Stimulated activated CD4-positive, alpha-beta T cell treated with anti-CD3 and anti-CD28 coated beads, Interleukin-4, amount 100 ng/mL, for 48 hours (primary cell): Measurements from ENCODE around the gene GSDMA.
A peak's percentile ranks its signal among the peaks of the same experiment; 100 is the strongest.

Source experiments
- DNase-seq, 2 donors: peaks; one replicate each; pipeline ENCODE4 v3.0.0-alpha.2; 2020; ENCODE audit warnings: low read depth in 2 of 2

Gene GSDMA

GRCh38 chr17:39960524-39961041 lies 2.2 kb upstream of the GSDMA start:
- no peak for DNase-seq

- DNase-seq, result no peak
Observed at GRCh38 chr17:39963829-39964228, 1.0 kb downstream of the GSDMA start.

GRCh38 chr17:39965017-39965699 lies 2.4 kb downstream of the GSDMA start:
- DNase-seq, result no peak

- no peak for DNase-seq
Observed at GRCh38 chr17:39966771-39967170, 4.0 kb downstream of the GSDMA start.

- DNase-seq, result no peak
Observed at GRCh38 chr17:39968761-39969160, 6.0 kb downstream of the GSDMA start.

- DNase-seq, result no peak
Observed at GRCh38 chr17:39969375-39969774, 6.6 kb downstream of the GSDMA start.

- no peak for DNase-seq
Observed at GRCh38 chr17:39970157-39970692, 7.4 kb downstream of the GSDMA start.

- no peak for DNase-seq
Observed at GRCh38 chr17:39971076-39971603, 8.3 kb downstream of the GSDMA start.

GRCh38 chr17:39972271-39972670 lies 9.5 kb downstream of the GSDMA start:
- DNase-seq, result no peak

- DNase-seq, result no peak
Observed at GRCh38 chr17:39973496-39973895, 10.7 kb downstream of the GSDMA start.

- DNase-seq, result no peak
Observed at GRCh38 chr17:39974433-39974832, 11.6 kb downstream of the GSDMA start.

GRCh38 chr17:39975801-39976200 lies 13.0 kb downstream of the GSDMA start:
- DNase-seq, result no peak

GRCh38 chr17:39979016-39979670 lies 16.3 kb downstream of the GSDMA start:
- DNase-seq, result no peak

- DNase-seq, result peak in 1 of 2 donors; percentile 4
Observed at GRCh38 chr17:39979893-39980350, 17.1 kb downstream of the GSDMA start.

GRCh38 chr17:39980351-39981206 lies 17.8 kb downstream of the GSDMA start, which contains the start of gene PSMD3:
PSMD3 (plus strand) TSS chr17:39980807; CDS start chr17:39980971, 164 bp downstream.
- peak; percentile 96 to 97 for DNase-seq

GRCh38 chr17:39981207-39981741 lies 18.5 kb downstream of the GSDMA start:
- no peak for DNase-seq

GRCh38 chr17:39981766-39982375 lies 19.1 kb downstream of the GSDMA start:
- DNase-seq, result no peak

GRCh38 chr17:39988206-39988810 lies 25.5 kb downstream of the GSDMA start:
- DNase-seq, result no peak

GRCh38 chr17:39994448-39994847 lies 31.6 kb downstream of the GSDMA start:
- no peak for DNase-seq

GRCh38 chr17:39995438-39995837 lies 32.6 kb downstream of the GSDMA start:
- DNase-seq, result no peak
